ENCODE data around the gene RASIP1. TPM values are rescaled to one million over a fixed set of nuclear protein-coding genes. Genes with fewer than 3 reads are reported as not detected.

Gene RASIP1
- total RNA-seq, 4 donors from 2014 or later: 5.9 to 105 (median 31.9) TPM

- no peak for TF ChIP-seq POLR2A (IDR thresholded peaks at IDR 0.05)
- no peak for TF ChIP-seq CTCF (IDR thresholded peaks at IDR 0.05)
- Histone ChIP-seq H3K36me3 (no peaks in the 10 kb centered on the region), H3K27ac (peak overlapping the region in 1 of 2 donors; percentile 81), H3K4me3 (no peak overlapping the region), H3K9me3 (no peaks in the 10 kb centered on the region), H3K27me3 (no peaks in the 10 kb centered on the region), H3K4me1 (peaks cover 0 to 5% of the 10 kb centered on the region in 2 donors)
- no peak for DNase-seq
- intact Hi-C loops (cut with DNase I; ENCODE audit: low total_unique reads): no loop called here
Observed at GRCh38 chr19:48742096-48742495, 1.7 kb upstream of the RASIP1 start.

- DNase-seq: peak in 1 of 2 donors; percentile 60
Observed at GRCh38 chr19:48741129-48741999, 954 bp upstream of the RASIP1 start.

GRCh38 chr19:48739404-48740163, 826 bp downstream of the RASIP1 start:
- Histone ChIP-seq H3K27ac (peak overlapping the region; percentile 73 to 81), H3K27me3 (no peaks in the 10 kb centered on the region), H3K36me3 (no peaks in the 10 kb centered on the region), H3K4me3 (peak overlapping the region; percentile 9 to 49), H3K9me3 (no peaks in the 10 kb centered on the region), H3K4me1 (peaks cover 0 to 5% of the 10 kb centered on the region in 2 donors)
- no peak for DNase-seq
- no peak for TF ChIP-seq CTCF (IDR thresholded peaks at IDR 0.05)
- no peak for TF ChIP-seq POLR2A (IDR thresholded peaks at IDR 0.05)
- intact Hi-C loops (cut with DNase I; ENCODE audit: low total_unique reads): no loop called here

More at GRCh38 chr19:48741129-48741999, 954 bp upstream of the RASIP1 start:
- intact Hi-C loops (cut with DNase I; ENCODE audit: low total_unique reads): no loop called here
- Histone ChIP-seq H3K27me3 (no peaks in the 10 kb centered on the region), H3K4me1 (peaks cover 0 to 5% of the 10 kb centered on the region in 2 donors), H3K36me3 (no peaks in the 10 kb centered on the region), H3K4me3 (peak overlapping the region in 1 of 2 donors; percentile 1), H3K9me3 (no peaks in the 10 kb centered on the region), H3K27ac (peak overlapping the region; percentile 73 to 81)
- TF ChIP-seq POLR2A (IDR thresholded peaks at IDR 0.05) (peak; percentile 24 to 38), CTCF (IDR thresholded peaks at IDR 0.05) (no peak)

- TF ChIP-seq POLR2A (IDR thresholded peaks at IDR 0.05) (peak; percentile 34 to 56), CTCF (IDR thresholded peaks at IDR 0.05) (peak in 3 of 4 experiments; percentile 68 to 88 (median 74))
- peak; percentile 94 to 95 for DNase-seq
- H3K9me3 ChIP-seq: no peaks in the 10 kb centered on the region
- H3K27me3 ChIP-seq: no peaks in the 10 kb centered on the region
- peak overlapping the region; percentile 73 to 81 for H3K27ac ChIP-seq
- peak overlapping the region; percentile 9 to 49 for H3K4me3 ChIP-seq
- no peaks in the 10 kb centered on the region for H3K36me3 ChIP-seq
- peaks cover 0 to 5% of the 10 kb centered on the region in 2 donors for H3K4me1 ChIP-seq
- intact Hi-C loops (cut with DNase I; ENCODE audit: low total_unique reads): no loop called here
Observed at GRCh38 chr19:48738557-48739403, 1.6 kb downstream of the RASIP1 start.

Data from uterus (tissue), 4 donors.